Uterus (tissue), 2 donors: ENCODE measurements around the gene TUBA8.

Experiments
- POLR2A ChIP-seq, 2 donors: fragments of 450-650 bp; IDR thresholded peaks; one replicate each; pipeline ENCODE4 v1.6.1; 2016; ENCODE audit warnings: antibody characterized with exemption in 2 of 2, mild to moderate bottlenecking in 1 of 2, moderate library complexity in 1 of 2
- TF ChIP-seq, protein P1 (sequence below), 4 experiments: fragments of 200-600 bp in 2 of 4; fragments of 450-650 bp in 2 of 4; sonication (generic) in 2 of 4; IDR thresholded peaks; one replicate each; pipeline ENCODE4 v1.5.1; 2016 to 2019; ENCODE audit warnings: antibody characterized with exemption in 4 of 4, mild to moderate bottlenecking in 2 of 4, moderate library complexity in 1 of 4

DNA sequence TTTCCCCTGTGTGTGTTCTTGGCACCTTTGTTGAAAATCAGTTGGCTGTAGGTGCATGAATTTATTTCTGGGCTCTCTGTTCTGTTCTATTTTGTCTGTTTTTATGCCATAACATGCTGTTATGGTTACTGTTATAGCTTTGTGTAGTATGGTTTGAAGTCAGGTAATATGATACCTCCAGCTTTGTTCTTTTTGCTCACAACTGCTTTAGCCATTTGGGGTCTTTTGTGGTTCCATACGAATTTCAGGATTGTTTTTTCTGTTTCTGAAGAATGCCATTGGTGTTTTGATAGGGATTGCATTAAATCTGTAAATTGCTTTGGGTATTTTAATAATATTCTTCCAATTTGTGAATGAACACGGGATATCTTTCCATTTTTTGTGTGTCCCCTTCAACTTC, 28.1 kb upstream of the TUBA8 start:
- TF ChIP-seq, protein P1, sequence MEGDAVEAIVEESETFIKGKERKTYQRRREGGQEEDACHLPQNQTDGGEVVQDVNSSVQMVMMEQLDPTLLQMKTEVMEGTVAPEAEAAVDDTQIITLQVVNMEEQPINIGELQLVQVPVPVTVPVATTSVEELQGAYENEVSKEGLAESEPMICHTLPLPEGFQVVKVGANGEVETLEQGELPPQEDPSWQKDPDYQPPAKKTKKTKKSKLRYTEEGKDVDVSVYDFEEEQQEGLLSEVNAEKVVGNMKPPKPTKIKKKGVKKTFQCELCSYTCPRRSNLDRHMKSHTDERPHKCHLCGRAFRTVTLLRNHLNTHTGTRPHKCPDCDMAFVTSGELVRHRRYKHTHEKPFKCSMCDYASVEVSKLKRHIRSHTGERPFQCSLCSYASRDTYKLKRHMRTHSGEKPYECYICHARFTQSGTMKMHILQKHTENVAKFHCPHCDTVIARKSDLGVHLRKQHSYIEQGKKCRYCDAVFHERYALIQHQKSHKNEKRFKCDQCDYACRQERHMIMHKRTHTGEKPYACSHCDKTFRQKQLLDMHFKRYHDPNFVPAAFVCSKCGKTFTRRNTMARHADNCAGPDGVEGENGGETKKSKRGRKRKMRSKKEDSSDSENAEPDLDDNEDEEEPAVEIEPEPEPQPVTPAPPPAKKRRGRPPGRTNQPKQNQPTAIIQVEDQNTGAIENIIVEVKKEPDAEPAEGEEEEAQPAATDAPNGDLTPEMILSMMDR (IDR thresholded peaks at IDR 0.05): no peak
- no peak for TF ChIP-seq POLR2A (IDR thresholded peaks at IDR 0.05)
